ENCODE results near the gene MT1E.
A peak's percentile ranks its signal among the peaks of the same experiment; 100 is the strongest.
"Not testable (repeated sequence)": the region's sequence is repeated elsewhere in the genome, so short reads cannot be mapped to it uniquely, and the experiment has no call there.

MT1E gene

GRCh38 chr16:56647641-56648431, 22.3 kb downstream of the MT1E start:
- no peak for DNase-seq

- DNase-seq = no peak
Measured at GRCh38 chr16:56649271-56649670, 23.7 kb downstream of the MT1E start.

GRCh38 chr16:56649820-56650219, 24.2 kb downstream of the MT1E start:
- DNase-seq = no peak

- no peak for DNase-seq
Measured at GRCh38 chr16:56651586-56651985, 26.0 kb downstream of the MT1E start, which contains the start of gene MT1B. Gene MT1B, plus strand, starts transcription at chr16:56651886. Its CDS starts 68 bp downstream, at chr16:56651954.

GRCh38 chr16:56652600-56652999, 27.0 kb downstream of the MT1E start:
- no peak for DNase-seq

- DNase-seq = no peak
Measured at GRCh38 chr16:56653218-56653617, 27.6 kb downstream of the MT1E start.

- peak; percentile 65 for DNase-seq
Measured at GRCh38 chr16:56657555-56658326, 32.2 kb downstream of the MT1E start, which contains the start of gene MT1F. Gene MT1F, plus strand, starts transcription at chr16:56657959. Its CDS starts 100 bp downstream, at chr16:56658059.

GRCh38 chr16:56658327-56658875, 32.8 kb downstream of the MT1E start:
- DNase-seq = no peak

GRCh38 chr16:56662357-56663354, 37.1 kb downstream of the MT1E start:
- no peak for DNase-seq

GRCh38 chr16:56664506-56664905, 38.9 kb downstream of the MT1E start:
- DNase-seq = no peak

GRCh38 chr16:56665286-56666261, 40.0 kb downstream of the MT1E start:
- not testable (repeated sequence) for DNase-seq

GRCh38 chr16:56667581-56668571, 42.3 kb downstream of the MT1E start, which contains the start of gene MT1G:
Gene MT1G, minus strand, starts transcription at chr16:56668065. Its CDS starts 72 bp downstream, at chr16:56667993.
- DNase-seq = no peak

GRCh38 chr16:56669005-56669839, 43.6 kb downstream of the MT1E start, which contains the start of gene MT1H:
Gene MT1H, plus strand, starts transcription at chr16:56669814. Its CDS starts 71 bp downstream, at chr16:56669885.
- DNase-seq = no peak

GRCh38 chr16:56669840-56670619, 44.4 kb downstream of the MT1E start:
- no peak for DNase-seq

- no peak for DNase-seq
Measured at GRCh38 chr16:56670620-56670934, 45.0 kb downstream of the MT1E start.

- DNase-seq = not testable (repeated sequence)
Measured at GRCh38 chr16:56671691-56672090, 46.1 kb downstream of the MT1E start.

- not testable (repeated sequence) for DNase-seq
Measured at GRCh38 chr16:56672171-56672570, 46.6 kb downstream of the MT1E start.
